Body of pancreas (tissue), 4 donors: ENCODE measurements around the gene STAT5B. TPM values are rescaled to one million over a fixed set of nuclear protein-coding genes. Genes with fewer than 3 reads are reported as not detected.

ENCODE experiments used
- ATAC-seq: fragments of 150-250 bp; one replicate; pipeline ENCODE4 v1.9.1; 2016
- DNase-seq, 4 donors: peaks; one replicate each; pipeline ENCODE4 v3.0.0-alpha.2; 2019
- H3K27ac ChIP-seq, 4 donors: fragments of 200-600 bp; sonication (generic); 1 replicate in 3 of 4; 2 replicates in 1 of 4; pipeline versions ENCODE4 v1.5.1 to v1.6.1; 2016 to 2019; ENCODE audit warnings: mild to moderate bottlenecking in 1 of 4, mixed read lengths in 1 of 4, moderate library complexity in 1 of 4
- H3K27me3 ChIP-seq, 2 donors: fragments of 200-600 bp; sonication (generic); one replicate each; pipeline ENCODE4 v1.6.0; 2016; ENCODE audit warnings: mild to moderate bottlenecking in 1 of 2
- H3K36me3 ChIP-seq, 2 donors: fragments of 200-600 bp; sonication (generic); replicated peaks in 1 of 2; 2 replicates each; pipeline ENCODE4 v1.5.1; 2016; ENCODE audit warnings: low read depth in 2 of 2; ENCODE audit not compliant: insufficient read depth in 1 of 2
- H3K4me1 ChIP-seq: fragments of 200-600 bp; sonication (generic); one replicate; pipeline ENCODE4 v1.6.0; 2016
- H3K4me3 ChIP-seq, 2 donors: fragments of 200-600 bp; sonication (generic); 1 replicate in 1 of 2; 2 replicates in 1 of 2; pipeline ENCODE4 v1.5.1; 2016 to 2019
- H3K9me3 ChIP-seq, 3 donors: fragments of 200-600 bp; sonication (generic); 1 replicate in 2 of 3; 2 replicates in 1 of 3; pipeline ENCODE4 v1.5.1; 2016
- CTCF ChIP-seq, 7 experiments: fragments of 450-650 bp in 4 of 7; fragments of 200-600 bp in 3 of 7; sonication (generic) in 3 of 7; IDR thresholded peaks; one replicate each; pipeline ENCODE4 v1.5.1; 2016 to 2019; ENCODE audit warnings: antibody characterized with exemption in 7 of 7
- POLR2A ChIP-seq, 3 donors: fragments of 450-650 bp; IDR thresholded peaks; one replicate each; pipeline ENCODE4 v1.6.1; 2016; ENCODE audit warnings: antibody characterized with exemption in 3 of 3, mild to moderate bottlenecking in 2 of 3
- WGBS, 2 donors: methylation state at CpG; one replicate each; pipeline ENCODE4 v1.1.5; 2017; 5-methylcytosine and 5-hydroxymethylcytosine counted together
- intact Hi-C: fragments of 100-400 bp; cut with DNase I; formaldehyde crosslinking; loops from one replicate; pipeline ENCODE4 v1.15.1; 2023
- total RNA-seq, 2 donors: library from RNA; depleted of rRNA; stranded (reverse); fragments of >200 nt; gene quantifications; one replicate each; pipeline ENCODE4 v1.1.0, GENCODE V29; 2016

STAT5B gene
- total RNA-seq, 2 donors from 2014 or later: 35.3 TPM

- Histone ChIP-seq H3K4me1 (peaks cover 23% of the 10 kb centered on the region), H3K4me3 (no peak overlapping the region), H3K27ac (no peak overlapping the region), H3K27me3 (no peaks in the 10 kb centered on the region), H3K36me3 (no peaks in the 10 kb centered on the region), H3K9me3 (no peaks in the 10 kb centered on the region)
- DNase-seq (no peak), ATAC-seq (no peak)
- TF ChIP-seq POLR2A (IDR thresholded peaks at IDR 0.05) (no peak), CTCF (IDR thresholded peaks at IDR 0.05) (no peak)
- intact Hi-C loops: no loop called here
- WGBS, 2 donors: 87 to 92% methylated on average over 14 to 22 of the region's 23 CpGs
Observed at GRCh38 chr17:42192189-42193126, 83.7 kb downstream of the STAT5B start.

- intact Hi-C loops: no loop called here
- no peaks in the 10 kb centered on the region for H3K9me3 ChIP-seq
- H3K27ac ChIP-seq: no peak overlapping the region
- DNase-seq: no peak
- H3K36me3 ChIP-seq: no peaks in the 10 kb centered on the region
- 89% methylated on average over 5 of the region's 5 CpGs for WGBS, 2 donors
- H3K4me1 ChIP-seq: peaks cover 23% of the 10 kb centered on the region
- no peak for ATAC-seq
- H3K27me3 ChIP-seq: no peaks in the 10 kb centered on the region
- TF ChIP-seq CTCF (IDR thresholded peaks at IDR 0.05) (no peak), POLR2A (IDR thresholded peaks at IDR 0.05) (no peak)
- no peak overlapping the region for H3K4me3 ChIP-seq
Observed at GRCh38 chr17:42191275-42191608, 84.9 kb downstream of the STAT5B start.

GRCh38 chr17:42190491-42191274, 85.5 kb downstream of the STAT5B start:
- ATAC-seq (no peak), DNase-seq (no peak)
- no peaks in the 10 kb centered on the region for H3K27me3 ChIP-seq
- H3K36me3 ChIP-seq: no peaks in the 10 kb centered on the region
- 84 to 85% methylated on average over 8 to 17 of the region's 17 CpGs for WGBS, 2 donors
- no peak overlapping the region for H3K27ac ChIP-seq
- intact Hi-C loops: no loop called here
- H3K4me3 ChIP-seq: no peak overlapping the region
- no peaks in the 10 kb centered on the region for H3K9me3 ChIP-seq
- peaks cover 23% of the 10 kb centered on the region for H3K4me1 ChIP-seq
- TF ChIP-seq CTCF (IDR thresholded peaks at IDR 0.05) (no peak), POLR2A (IDR thresholded peaks at IDR 0.05) (no peak)

- 77 to 100% methylated on average over 2 to 11 of the region's 11 CpGs for WGBS, 2 donors
- Histone ChIP-seq H3K27me3 (no peaks in the 10 kb centered on the region), H3K27ac (no peak overlapping the region), H3K4me3 (no peak overlapping the region), H3K9me3 (no peaks in the 10 kb centered on the region), H3K36me3 (no peaks in the 10 kb centered on the region), H3K4me1 (peaks cover 22% of the 10 kb centered on the region)
- DNase-seq (no peak), ATAC-seq (no peak)
- intact Hi-C loops: no loop called here
- TF ChIP-seq POLR2A (IDR thresholded peaks at IDR 0.05): no peak
- TF ChIP-seq CTCF (IDR thresholded peaks at IDR 0.05): no peak
Observed at GRCh38 chr17:42189651-42189965, 86.6 kb downstream of the STAT5B start.
